ENCODE measurements around the gene ADAMTS2.

ADAMTS2 gene

DNA sequence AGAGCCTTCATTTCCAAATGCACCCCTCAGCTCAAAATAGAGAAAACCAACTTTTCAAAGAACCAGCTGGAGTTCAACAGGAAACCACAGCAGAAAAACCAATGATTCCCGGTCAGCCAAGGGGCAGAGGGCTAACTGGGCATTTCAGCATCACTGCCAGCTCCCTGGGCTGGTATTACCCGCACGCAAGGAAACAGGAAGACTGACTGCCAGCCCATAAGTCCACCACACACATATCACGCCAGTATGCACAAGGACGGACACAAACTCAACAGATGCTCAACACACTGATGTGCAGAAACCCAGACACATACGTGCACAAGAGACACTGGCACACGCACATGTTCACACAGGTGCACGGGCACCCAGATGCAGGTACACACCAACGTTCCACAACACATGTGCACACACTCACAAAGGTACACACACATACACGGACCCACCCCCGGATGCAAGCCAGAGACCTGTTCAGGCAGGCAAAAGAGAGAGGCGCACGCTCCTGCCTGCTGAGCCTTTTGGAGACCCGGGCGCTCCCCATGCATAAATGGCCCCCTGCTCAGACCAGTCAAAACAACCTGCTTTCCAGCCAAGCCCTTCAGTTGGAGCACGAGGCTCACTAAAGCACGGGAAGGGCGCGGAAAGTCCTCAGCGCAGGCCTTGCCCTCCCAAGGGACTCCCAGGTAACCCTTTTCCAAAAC is 2.1 kb downstream of the ADAMTS2 start:
- no peak for DNase-seq

GRCh38 chr5:179342577-179342976 is 2.7 kb downstream of the ADAMTS2 start:
- no peak for DNase-seq

GRCh38 chr5:179340465-179340864 is 4.8 kb downstream of the ADAMTS2 start:
- DNase-seq: no peak

GRCh38 chr5:179339996-179340395 is 5.3 kb downstream of the ADAMTS2 start:
- no peak for DNase-seq

DNA sequence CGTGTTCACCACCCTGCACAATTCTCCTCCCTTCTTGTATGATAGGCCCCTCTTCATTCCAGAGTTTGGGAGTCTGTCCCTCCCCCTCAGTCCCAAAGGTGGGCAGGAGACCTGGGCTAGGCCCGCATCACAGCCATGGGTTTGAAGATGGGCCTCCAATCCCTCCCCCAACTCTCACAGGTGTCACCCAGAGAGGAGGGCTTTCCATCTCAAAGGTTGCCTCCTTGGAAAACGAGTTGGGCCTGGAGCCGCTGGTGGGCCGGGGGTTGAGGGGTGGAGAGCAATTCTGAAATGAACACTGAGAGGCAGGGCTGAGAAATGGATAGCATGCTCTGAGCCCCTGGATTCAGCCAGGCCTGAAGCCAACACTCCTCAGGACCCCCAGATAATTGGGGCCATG is 6.2 kb downstream of the ADAMTS2 start:
- DNase-seq: no peak

- no peak for DNase-seq
These were observed 7.2 kb downstream of the ADAMTS2 start for GRCh38 chr5:179337796-179338676.

DNA sequence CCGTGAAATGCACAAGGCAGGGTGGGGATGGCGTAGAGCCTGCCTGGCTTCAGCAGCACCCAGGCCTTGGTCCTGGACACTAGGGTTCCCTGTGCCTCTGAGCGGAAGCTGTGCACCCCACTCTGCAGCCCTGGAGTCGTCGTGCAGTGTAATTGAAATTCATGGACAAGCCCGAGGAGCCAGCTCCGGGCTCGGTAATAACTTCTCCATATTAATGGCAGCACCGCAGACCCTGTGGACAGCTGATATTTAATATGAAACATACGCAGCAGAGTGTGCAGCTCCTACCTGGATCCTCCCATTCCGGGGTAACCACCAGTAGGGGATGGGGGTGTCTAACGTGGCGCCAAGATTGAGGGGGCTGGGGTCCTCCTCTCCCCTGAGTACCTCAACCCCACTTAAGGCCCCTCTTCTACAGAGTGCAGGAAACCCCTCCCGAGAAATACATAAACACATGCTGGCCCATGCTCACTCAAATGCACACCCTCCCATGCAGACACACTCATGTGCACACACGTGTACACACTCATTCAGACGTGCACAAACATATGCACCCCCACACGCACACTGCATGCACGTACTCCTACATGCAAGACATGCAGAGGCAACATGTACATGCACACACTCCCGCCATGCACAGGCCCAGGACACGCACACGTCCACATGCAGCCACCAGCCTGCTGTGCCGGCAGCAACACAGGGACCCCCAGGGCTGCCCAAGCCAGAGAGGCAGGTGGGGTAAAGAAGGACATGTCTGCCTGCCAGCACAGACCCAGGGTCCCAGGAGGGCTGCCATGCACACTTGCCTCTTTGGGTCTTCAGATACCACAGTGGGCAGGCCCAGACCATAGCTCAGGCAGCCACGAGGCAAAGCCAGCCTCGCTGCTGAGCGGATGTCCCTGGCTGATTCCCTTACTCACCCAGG is 8.1 kb downstream of the ADAMTS2 start:
- no peak for DNase-seq

DNA sequence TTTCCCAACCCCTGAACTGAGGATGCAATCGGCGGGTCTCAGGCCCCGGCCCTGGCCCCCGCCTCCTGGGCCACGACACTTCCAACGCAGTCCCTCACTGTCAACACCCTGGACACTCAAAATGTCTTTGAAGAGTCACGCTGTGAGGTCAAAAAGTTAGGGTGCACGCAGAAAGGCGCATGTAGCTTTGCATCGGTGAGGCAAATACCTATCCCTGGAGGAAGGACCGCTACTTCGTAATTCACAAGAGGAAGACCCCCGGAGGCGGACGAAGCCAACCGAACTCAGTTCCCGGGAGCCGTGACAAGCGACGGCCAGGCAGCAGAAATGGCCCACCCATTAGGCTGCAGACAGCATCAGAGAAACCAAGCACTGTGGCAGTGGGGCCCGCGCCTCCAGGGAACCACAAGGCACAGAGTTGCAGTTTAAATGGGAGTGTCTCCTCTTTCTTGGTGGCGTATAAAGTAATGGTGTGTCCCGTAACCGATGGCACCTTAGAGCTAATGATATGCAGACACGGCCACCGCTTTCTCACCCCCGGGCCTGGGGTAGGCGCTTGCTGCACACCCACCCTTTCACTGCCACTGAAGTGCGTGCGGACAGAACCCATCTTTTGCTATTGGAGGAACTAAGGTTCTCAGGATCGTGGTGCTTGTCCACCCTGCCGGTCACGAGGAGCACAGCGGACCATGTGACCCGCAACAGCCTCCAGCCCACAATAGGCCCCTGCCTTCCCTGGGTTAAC is 9.0 kb downstream of the ADAMTS2 start:
- DNase-seq: no peak

GRCh38 chr5:179333796-179334761 is 11.2 kb downstream of the ADAMTS2 start:
- no peak for DNase-seq

DNA sequence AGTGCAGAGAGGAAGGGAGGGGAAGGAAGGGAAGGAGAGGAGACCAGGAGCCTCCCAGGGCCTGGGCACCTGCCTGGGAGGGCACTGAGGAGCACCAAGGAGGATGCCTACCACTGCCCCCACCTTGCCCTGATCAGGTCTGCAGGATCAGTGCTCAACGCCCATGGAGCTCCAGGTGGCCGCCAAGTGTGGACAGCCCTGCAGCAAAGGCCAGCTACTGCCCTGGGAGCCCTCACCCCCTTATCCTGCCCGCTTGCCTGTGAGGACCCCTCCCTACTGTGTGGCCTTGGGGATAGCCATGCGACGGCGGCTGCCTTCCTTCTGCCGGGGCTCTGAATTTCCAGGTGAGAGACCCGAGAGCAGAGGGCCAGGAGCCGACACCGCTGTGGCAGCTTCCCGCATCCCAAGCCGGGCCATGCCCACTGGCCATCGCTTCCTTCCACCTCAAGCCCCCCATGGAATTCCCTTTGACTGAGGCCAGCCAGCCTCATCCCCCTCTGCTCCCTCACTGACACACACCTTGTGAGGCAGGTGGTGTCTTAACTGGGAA is 12.4 kb downstream of the ADAMTS2 start:
- no peak for DNase-seq

- DNase-seq: no peak
These were observed 13.5 kb downstream of the ADAMTS2 start for GRCh38 chr5:179331591-179332375.

DNA sequence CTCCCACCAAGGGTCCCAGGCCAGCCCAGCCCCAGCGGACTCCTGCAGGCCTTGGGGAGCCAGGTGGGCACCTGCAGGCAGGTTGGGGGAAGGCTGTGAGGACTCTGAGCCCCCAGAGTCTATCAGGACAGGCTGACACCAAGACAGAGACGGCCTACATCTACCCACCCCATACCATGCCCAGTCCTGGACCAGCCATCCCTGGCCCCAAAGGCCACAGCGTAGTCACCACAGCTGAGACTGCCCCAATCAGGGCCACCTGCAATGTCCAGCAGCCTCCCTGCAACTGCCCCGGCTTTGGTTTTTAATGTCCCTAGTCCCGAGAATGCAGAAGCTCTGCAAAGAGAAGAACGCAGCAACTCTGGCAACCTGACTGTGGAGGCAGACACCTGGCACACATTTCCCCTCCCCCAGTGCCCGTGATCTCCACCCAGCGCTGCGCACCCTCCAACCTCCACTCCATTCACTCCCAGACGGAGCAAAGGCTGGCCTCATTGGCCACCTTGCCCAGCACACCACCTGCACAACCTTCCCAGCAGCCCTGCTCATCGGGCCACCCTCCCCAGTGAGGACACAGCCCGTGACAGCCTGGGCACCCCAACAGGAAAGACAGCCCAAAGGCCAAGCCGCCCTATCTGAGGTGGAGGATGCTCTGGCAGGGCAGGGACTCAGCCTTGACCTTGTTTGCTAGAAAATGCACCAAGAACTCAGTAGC is 14.9 kb downstream of the ADAMTS2 start:
- DNase-seq: no peak

- no peak for DNase-seq
These were observed 17.0 kb downstream of the ADAMTS2 start for GRCh38 chr5:179328291-179328690.

- no peak for DNase-seq
These were observed 18.1 kb downstream of the ADAMTS2 start for GRCh38 chr5:179327021-179327735.

- no peak for DNase-seq
These were observed 18.9 kb downstream of the ADAMTS2 start for GRCh38 chr5:179326122-179326927.

DNA sequence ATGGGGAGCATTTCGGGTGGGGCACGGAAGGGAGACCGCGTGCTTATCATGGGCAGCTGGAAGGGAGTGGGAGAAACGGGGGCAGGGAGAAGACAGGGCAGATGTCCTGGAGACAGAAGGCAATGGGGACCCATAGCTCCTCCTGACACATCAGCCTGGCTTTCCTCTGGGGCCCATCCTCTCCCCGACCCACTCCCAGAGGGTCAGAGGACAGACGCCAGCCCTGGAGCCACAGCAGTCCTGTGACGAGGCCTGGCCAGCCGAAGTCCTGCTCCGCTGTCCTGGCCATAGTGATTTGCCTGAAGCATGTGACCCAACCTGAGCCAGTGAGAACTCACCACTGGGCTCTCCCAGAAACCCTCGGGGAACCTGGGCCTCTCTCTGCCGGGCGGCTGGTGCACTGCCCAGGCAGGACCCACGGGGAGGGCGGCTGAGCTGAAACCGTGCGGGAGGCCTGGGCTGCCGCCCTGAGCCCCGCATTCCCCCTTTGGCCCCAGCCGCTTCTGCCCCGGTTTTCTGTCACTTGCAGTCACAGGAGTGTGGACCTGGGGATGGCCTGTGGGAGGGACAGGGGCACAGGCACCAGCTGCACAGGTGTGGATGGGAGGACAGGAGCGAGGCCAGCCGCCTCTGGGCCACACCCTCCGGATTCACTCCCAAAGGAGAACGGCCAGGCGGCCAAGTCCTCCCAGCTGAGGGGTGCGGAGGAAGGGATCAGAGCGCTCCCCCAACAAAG is 19.8 kb downstream of the ADAMTS2 start:
- no peak for DNase-seq

DNA sequence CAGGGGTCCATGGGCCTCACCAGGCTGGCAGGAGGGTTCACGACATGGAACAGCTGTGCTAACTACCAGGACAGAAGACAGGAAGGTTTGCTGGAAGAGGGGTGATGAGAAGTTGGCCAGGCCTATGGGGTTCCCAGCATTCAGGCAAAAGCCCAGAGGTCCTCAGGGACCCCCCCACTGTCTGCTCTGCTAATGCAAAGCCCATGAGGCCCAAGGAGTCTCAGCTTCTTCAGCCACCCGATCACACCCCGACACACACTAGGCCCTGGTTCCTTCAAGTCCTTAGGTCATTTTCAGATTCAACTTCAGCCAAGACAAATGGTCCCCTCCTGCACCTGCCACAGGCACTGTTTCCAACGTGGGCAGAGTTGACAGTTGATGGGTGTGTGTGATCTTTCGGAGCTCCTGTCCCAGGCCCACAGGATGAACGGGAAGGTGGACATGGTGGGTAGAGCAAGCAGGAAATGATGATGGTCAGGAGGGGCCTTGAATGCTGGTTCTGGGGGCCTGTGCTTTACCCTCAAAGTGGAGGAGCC is 20.4 kb downstream of the ADAMTS2 start:
- DNase-seq: no peak
